Bronchial epithelial cell (primary cell): ENCODE measurements around the gene CBLN3. TPM values are rescaled to one million over a fixed set of nuclear protein-coding genes. Genes with fewer than 3 reads are reported as not detected.

Experiments used
- DNase-seq: peaks from one replicate; pipeline ENCODE4 v3.0.0-alpha.2; 2010; ENCODE audit warnings: low read depth
- FAIRE-seq: peaks from 2 replicates; lab custom pipeline; 2011; peaks lifted over from hg19 to GRCh38; lab: Jason Lieb, UNC
- H3K27me3 ChIP-seq: 2 replicates; pipeline ENCODE4 v1.5.1; 2011; ENCODE audit warnings: low read length; ENCODE audit not compliant: control insufficient read depth, insufficient read depth
- H3K36me3 ChIP-seq: 2 replicates; pipeline ENCODE4 v1.5.1; 2011; ENCODE audit warnings: low read length; ENCODE audit not compliant: control insufficient read depth, insufficient read depth
- H3K4me3 ChIP-seq: 2 replicates; pipeline ENCODE4 v1.5.1; 2011; ENCODE audit warnings: mild to moderate bottlenecking, low read depth, low read length, control low read depth
- total RNA-seq: library from RNA; depleted of rRNA; stranded (reverse); fragments of >200 nt; gene quantifications from 2 replicates; pipeline ENCODE4 v1.2.1, GENCODE V29; 2014
- TF ChIP-seq, protein P1 (sequence below): IDR thresholded peaks from 2 replicates; pipeline ENCODE4 v1.5.1; 2011; ENCODE audit warnings: mild to moderate bottlenecking, moderate library complexity, low read length, control low read depth, inconsistent platforms; ENCODE audit not compliant: insufficient read depth, severe bottlenecking

The CBLN3 gene
- total RNA-seq, 1 donor from 2014 or later, result 0.53 TPM

DNA sequence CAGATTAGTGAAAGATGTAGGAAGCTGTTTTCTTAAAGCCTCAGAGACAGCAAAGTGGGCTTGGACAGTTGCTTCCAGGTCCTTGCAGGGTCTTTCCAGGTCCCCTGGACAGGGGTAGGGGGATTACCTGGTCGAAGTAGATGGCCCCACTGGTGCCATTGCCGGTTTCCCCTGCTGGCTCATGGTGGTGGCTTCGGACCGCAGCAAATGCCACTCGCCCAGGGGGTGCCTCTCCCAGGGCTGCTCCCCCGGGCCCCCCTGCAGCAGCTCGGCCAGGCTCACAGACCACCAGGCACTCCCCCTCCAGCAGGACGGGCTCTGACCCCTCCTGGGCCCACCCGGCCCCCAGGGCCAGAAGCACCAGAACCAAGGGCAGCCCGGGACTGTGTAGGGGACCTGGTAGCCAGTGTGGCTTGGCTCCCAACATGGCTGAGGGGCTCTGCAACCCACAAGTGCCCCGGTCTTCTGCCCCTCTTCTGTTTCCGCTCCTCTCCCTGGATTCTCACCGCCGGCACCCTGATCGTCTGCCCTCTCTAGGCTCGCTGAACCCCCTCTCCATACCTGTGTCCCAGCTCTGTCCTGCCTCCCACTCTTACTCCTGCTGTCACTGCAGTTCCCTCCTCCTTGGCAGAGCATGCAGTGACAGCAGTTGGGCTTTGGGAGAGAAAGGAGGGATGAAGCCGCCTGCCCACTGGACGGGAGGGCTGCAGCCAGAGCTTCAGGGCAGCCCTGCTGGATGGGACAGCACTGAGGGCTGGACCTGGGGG, 657 bp downstream of the CBLN3 start:
- no peak overlapping the region for H3K4me3 ChIP-seq
- peaks cover 15% of the 10 kb centered on the region for H3K36me3 ChIP-seq
- H3K27me3 ChIP-seq, result no peaks in the 10 kb centered on the region
- FAIRE-seq (no peak), DNase-seq (no peak)
- TF ChIP-seq, protein P1, sequence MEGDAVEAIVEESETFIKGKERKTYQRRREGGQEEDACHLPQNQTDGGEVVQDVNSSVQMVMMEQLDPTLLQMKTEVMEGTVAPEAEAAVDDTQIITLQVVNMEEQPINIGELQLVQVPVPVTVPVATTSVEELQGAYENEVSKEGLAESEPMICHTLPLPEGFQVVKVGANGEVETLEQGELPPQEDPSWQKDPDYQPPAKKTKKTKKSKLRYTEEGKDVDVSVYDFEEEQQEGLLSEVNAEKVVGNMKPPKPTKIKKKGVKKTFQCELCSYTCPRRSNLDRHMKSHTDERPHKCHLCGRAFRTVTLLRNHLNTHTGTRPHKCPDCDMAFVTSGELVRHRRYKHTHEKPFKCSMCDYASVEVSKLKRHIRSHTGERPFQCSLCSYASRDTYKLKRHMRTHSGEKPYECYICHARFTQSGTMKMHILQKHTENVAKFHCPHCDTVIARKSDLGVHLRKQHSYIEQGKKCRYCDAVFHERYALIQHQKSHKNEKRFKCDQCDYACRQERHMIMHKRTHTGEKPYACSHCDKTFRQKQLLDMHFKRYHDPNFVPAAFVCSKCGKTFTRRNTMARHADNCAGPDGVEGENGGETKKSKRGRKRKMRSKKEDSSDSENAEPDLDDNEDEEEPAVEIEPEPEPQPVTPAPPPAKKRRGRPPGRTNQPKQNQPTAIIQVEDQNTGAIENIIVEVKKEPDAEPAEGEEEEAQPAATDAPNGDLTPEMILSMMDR, result no peak

DNA sequence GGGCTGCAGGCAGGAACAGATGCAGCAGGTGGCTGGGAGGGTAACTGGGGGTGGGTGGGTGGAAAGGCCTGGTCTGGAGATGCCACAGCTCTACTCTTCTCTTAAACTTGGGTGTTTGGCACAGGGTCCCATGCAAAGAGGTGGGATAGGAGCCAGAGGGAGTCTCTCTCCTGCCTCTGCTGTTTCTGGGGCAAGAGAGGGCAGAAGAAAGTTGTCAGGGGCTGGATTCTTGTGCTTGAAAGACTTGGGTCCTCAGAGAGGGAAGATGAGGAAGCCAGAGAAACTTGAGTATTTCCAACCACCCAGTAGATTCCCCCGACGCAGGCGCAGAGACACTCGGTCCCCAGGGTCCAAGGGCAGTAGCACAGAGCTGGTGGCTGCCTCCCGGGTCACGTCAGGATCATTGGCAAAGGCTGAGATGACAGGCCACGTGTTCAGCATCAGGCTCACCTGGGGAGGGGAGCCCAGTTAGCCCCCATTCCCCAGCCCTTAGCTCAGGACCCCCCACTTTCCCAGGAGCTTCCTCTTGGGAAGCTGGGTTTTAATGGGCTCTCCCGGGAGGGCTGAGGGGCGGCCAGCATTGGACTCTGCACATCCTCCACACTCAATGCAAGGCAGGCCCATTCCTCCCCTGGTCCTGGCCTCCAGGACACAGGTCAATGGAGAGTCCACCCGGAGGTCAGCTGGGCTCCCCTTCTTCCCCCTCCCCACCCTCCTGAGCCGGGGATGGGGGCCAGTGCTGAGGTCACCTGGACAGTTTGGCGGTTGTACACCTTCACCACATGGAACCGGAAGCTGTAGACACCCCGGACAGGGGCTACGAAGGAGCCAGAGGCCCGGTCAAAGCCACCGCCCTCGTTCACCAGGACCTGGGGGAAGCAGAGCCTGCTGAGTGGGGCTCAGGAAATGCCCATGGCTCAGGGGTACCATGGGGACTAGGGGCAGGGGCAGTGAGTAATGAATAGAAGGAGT, 1.6 kb downstream of the CBLN3 start:
- FAIRE-seq, result no peak
- TF ChIP-seq, protein P1, result no peak

DNA sequence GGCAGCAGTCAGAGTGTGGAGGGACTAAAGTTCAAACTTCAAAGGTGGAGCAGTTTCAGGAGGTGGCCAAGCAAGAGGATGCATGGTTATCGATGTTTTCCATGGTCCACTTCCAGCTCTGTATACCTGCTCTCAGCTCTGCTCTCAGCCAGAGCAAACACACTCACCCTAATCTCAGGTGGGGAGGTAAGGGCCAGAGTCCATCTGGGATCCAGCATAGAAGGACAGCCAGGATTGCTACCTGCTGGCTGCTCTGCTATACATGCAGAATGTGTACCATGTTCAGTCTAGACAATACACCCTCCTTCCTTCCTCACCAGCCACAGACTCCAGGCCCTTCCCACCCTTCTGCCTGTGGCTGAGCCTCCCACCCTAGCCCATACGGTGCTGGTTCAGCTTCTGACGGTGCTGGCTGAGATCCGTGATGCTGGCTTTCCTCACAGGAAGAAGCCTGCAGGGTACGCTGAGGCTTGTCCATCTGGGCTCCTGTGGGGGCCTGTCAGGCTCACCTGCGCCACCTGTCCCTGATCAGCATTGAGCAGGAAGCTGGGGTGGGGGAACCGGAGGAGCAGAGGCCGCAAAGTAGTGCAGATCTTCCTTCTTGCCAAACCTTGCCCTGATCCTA, 2.4 kb downstream of the CBLN3 start:
- Histone ChIP-seq H3K36me3 (peaks cover 5% of the 10 kb centered on the region), H3K27me3 (no peaks in the 10 kb centered on the region), H3K4me3 (no peak overlapping the region)
- FAIRE-seq (no peak), DNase-seq (peak; percentile 64)
- TF ChIP-seq, protein P1, result peak; percentile 14

More for the DNA sequence above, 1.6 kb downstream of the CBLN3 start:
- Histone ChIP-seq H3K27me3 (no peaks in the 10 kb centered on the region), H3K36me3 (peaks cover 13% of the 10 kb centered on the region), H3K4me3 (no peak overlapping the region)
- no peak for DNase-seq

DNA sequence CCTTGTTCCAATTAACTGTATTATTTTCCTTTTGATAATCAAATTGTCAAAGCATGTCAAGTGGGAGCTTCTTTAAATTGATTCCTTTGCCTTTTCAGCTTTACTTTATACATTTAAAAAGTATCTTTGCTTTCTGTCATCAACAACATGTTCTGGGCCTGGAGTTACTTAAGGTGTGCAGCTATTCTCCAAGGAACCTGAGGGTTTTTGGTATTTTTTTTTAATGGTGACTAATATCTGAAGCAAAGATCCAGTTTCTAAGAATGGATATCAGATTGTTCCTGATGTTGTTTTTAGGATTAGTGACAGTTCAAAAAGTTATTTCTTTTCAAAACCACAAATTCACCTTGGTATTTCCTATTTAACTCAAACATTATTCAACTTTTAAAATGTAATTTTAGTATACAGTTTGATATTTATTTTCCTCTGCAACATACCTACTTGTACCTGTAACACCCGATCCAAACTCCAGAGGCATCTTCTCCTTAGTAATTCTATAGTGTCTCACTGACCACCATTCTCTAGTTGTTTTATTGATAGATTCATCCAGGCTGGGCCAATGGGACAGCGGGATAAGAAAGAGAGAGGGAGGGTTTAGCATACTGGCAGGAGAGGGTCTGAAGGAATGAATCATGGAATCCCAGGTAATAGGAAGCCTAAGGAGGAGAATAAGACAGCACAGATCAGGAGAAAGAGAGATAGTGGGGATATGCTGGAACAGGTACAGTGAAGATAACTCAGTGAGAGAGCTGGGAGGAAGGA, 3.1 kb downstream of the CBLN3 start:
- Histone ChIP-seq H3K4me3 (no peak overlapping the region), H3K27me3 (no peaks in the 10 kb centered on the region), H3K36me3 (peaks cover under 1% of the 10 kb centered on the region)
- DNase-seq, result peak; percentile 70
- FAIRE-seq, result no peak
- TF ChIP-seq, protein P1, result no peak

DNA sequence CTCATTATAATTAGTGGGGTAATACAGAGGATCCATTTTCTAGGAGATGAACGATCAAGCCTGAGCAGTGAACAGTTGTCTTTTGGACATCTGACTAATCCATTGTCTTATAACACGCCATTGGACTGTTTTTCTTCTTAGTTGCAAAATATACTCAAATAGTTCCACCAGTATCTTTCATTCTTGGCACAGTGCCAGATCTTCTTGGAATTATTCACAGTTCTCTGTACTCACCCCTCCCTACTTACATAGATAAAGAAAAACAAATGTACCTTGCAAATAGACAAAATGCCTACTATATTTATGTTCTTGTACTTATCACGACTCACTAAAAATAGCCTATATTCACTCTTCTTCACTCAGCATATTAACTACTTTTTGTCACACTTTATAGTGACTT, 3.8 kb downstream of the CBLN3 start:
- no peak for FAIRE-seq
- Histone ChIP-seq H3K36me3 (no peaks in the 10 kb centered on the region), H3K27me3 (no peaks in the 10 kb centered on the region), H3K4me3 (no peak overlapping the region)
- TF ChIP-seq, protein P1, result no peak
- DNase-seq, result peak; percentile 92
